ENCODE measurements around the gene QKI. TPM values are rescaled to one million over a fixed set of nuclear protein-coding genes. Genes with fewer than 3 reads are reported as not detected.

QKI gene
- total RNA-seq, 2 experiments from 2014 or later, result 58.0 to 59.7 TPM

DNA sequence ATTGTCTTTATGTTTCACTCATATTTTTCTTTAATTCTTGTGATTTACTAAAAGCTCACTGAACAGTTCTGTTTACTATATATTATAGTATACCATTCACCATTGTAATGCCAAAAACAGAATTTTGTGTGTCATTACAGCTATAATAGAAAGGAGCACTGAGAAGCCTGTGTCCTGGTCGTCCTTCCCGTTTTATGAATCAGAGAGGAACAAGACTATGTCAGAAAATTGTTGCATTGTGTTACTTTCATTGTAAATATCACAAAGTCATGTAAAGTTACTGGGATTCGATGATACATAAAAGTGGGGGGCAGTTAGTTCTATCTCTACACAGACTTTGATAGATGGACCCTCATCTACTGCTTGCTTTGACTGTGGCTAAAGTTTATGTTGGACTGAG, 145.1 kb downstream of the QKI start:
- no peaks in the 10 kb centered on the region for H3K9me3 Mint-ChIP-seq
- H3K27ac Mint-ChIP-seq, result no peak overlapping the region
- peaks cover 2% of the 10 kb centered on the region for H3K4me1 Mint-ChIP-seq
- no peak overlapping the region for H3K4me3 Mint-ChIP-seq
- DNase-seq, result no peak
- H3K36me3 Mint-ChIP-seq, result peaks cover 22% of the 10 kb centered on the region
- no peaks in the 10 kb centered on the region for H3K27me3 Mint-ChIP-seq

GRCh38 chr6:163563318-163563717, 148.8 kb downstream of the QKI start:
- Mint-ChIP-seq H3K27ac (no peak overlapping the region), H3K9me3 (no peaks in the 10 kb centered on the region), H3K4me1 (peaks cover 2% of the 10 kb centered on the region), H3K4me3 (no peak overlapping the region), H3K27me3 (no peaks in the 10 kb centered on the region), H3K36me3 (peaks cover 15% of the 10 kb centered on the region)
- DNase-seq, result no peak

DNA sequence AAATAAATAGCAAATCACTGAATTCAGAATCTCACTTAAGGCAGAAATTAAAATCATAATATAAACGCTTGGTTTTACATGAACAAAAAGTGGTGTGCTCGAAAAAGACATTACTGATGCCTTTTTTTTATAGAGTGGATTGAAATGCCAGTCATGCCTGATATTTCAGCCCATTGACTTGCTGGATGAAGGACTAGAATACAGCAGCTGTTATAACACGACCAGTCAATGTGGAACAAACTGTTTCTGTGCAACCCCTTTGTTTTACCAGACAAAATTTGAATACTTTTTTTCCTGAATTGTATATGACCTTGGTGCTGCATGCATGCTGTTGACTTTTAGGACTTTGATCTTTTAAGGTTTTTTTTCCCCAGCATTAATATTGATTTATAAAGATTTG, 150.0 kb downstream of the QKI start:
- Mint-ChIP-seq H3K9me3 (no peaks in the 10 kb centered on the region), H3K4me3 (no peak overlapping the region), H3K27ac (no peak overlapping the region), H3K4me1 (no peaks in the 10 kb centered on the region), H3K27me3 (no peaks in the 10 kb centered on the region), H3K36me3 (peaks cover 11% of the 10 kb centered on the region)
- no peak for DNase-seq

DNA sequence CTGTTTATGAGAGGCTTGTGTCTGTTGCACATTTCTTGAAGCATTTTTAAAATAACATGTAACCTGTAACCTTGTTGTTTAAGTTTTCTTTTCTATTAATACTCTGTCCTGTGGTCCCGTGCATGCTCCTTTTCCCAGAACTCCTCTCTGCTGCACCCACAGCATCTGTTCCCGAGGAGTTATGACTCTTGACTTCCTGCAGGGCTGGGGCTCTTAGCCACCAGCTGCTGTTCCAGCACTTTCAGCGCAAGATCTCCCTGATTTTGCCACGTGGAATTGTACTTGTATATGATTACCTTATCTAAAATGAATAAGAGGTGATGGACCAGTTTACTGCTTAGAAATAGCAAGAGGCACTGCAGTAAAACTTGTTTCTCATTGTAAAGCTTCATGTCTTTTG, 150.6 kb downstream of the QKI start:
- DNase-seq, result no peak
- Mint-ChIP-seq H3K27me3 (no peaks in the 10 kb centered on the region), H3K9me3 (no peaks in the 10 kb centered on the region), H3K27ac (no peak overlapping the region), H3K4me1 (no peaks in the 10 kb centered on the region), H3K4me3 (no peak overlapping the region), H3K36me3 (peaks cover 11% of the 10 kb centered on the region)

DNA sequence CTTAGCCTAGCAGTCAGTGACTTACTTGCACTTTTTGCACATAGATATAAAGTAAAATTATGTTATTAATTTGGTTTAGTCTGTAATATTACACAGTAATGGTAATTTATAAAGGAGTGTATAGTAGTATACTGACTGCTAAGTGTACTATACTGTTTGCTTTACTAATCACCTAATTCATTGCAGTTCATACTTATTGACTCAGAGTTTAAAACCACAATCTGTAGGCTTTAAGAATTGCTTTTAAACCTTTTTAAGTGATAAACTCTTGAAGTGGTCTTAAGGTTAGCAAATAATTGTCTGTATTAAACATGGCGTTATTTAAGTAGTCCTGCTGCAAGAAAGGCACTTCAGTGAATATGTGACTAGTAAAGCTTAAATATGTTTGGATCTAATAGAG, 151.5 kb downstream of the QKI start:
- Mint-ChIP-seq H3K27ac (no peak overlapping the region), H3K4me3 (no peak overlapping the region), H3K36me3 (peaks cover 12% of the 10 kb centered on the region), H3K4me1 (no peaks in the 10 kb centered on the region), H3K9me3 (no peaks in the 10 kb centered on the region), H3K27me3 (no peaks in the 10 kb centered on the region)
- no peak for DNase-seq

DNA sequence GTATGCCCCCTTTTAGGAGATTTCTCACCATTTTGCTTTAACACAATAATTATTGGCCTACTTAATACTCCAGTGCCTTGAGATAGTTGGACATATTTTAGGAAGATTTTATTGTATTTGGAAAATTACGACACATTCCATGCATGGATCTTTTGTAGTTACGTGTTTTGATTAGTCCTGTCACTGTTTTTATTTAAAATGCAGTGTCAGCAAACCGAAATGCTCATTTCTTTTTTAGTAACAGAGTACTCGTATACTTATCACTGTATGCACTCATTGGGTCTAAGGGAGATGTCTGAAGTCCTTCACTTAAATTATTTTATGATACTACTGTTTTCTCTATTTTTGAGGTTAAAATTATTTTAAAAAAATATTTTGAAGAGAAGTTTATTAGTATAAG, 153.8 kb downstream of the QKI start:
- Mint-ChIP-seq H3K4me3 (no peak overlapping the region), H3K27me3 (no peaks in the 10 kb centered on the region), H3K36me3 (peaks cover 15% of the 10 kb centered on the region), H3K9me3 (no peaks in the 10 kb centered on the region), H3K4me1 (peaks cover 3% of the 10 kb centered on the region), H3K27ac (no peak overlapping the region)
- no peak for DNase-seq

- no peak overlapping the region for H3K4me3 Mint-ChIP-seq
- peaks cover 12% of the 10 kb centered on the region for H3K36me3 Mint-ChIP-seq
- H3K4me1 Mint-ChIP-seq, result peaks cover 3% of the 10 kb centered on the region
- H3K27ac Mint-ChIP-seq, result no peak overlapping the region
- no peaks in the 10 kb centered on the region for H3K27me3 Mint-ChIP-seq
- no peaks in the 10 kb centered on the region for H3K9me3 Mint-ChIP-seq
- no peak for DNase-seq
Observed at GRCh38 chr6:163570579-163571231, 156.2 kb downstream of the QKI start.

- H3K27me3 Mint-ChIP-seq, result no peaks in the 10 kb centered on the region
- H3K4me1 Mint-ChIP-seq, result peaks cover 3% of the 10 kb centered on the region
- H3K4me3 Mint-ChIP-seq, result no peak overlapping the region
- no peak overlapping the region for H3K27ac Mint-ChIP-seq
- peaks cover 12% of the 10 kb centered on the region for H3K36me3 Mint-ChIP-seq
- no peak for DNase-seq
- no peaks in the 10 kb centered on the region for H3K9me3 Mint-ChIP-seq
Observed at GRCh38 chr6:163571730-163572129, 157.2 kb downstream of the QKI start.

GRCh38 chr6:163572612-163573011, 158.1 kb downstream of the QKI start:
- Mint-ChIP-seq H3K4me1 (peaks cover 3% of the 10 kb centered on the region), H3K27ac (no peak overlapping the region), H3K4me3 (no peak overlapping the region), H3K9me3 (no peaks in the 10 kb centered on the region), H3K27me3 (no peaks in the 10 kb centered on the region), H3K36me3 (peaks cover 14% of the 10 kb centered on the region)
- DNase-seq, result no peak

DNA sequence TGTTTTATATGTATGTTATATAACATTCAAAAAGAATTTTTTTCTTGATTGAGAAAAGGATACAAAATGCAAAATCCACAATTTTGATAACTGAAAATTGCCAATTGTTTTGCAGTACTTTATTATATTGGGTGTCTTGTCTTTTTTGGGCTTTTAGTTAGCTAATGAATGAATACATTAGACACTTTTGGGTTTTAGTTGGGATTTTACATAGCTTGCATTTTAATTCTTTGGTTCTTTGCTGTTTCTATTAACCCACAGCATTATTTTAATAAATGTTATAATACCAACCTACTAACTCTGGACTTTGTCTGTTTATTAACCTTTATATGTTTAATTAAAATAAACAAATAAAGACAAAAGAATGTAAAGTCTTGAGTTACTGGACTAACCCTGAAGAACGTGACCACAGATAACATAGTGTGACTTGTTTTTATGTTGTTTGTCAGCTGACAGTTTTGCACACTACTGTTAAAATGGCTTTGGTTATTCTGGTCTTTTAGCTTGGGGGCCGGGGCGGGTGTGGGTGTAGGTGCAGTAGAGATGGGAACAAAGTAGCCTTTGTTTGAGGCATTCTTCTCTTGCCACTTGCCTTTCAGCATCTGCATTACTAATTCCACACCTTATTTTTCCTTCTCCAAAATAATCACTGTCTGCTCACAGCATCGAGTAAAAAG, 159.1 kb downstream of the QKI start:
- H3K27me3 Mint-ChIP-seq, result no peaks in the 10 kb centered on the region
- no peaks in the 10 kb centered on the region for H3K9me3 Mint-ChIP-seq
- no peak overlapping the region for H3K4me3 Mint-ChIP-seq
- no peak overlapping the region for H3K27ac Mint-ChIP-seq
- DNase-seq, result no peak
- peaks cover 12% of the 10 kb centered on the region for H3K36me3 Mint-ChIP-seq
- H3K4me1 Mint-ChIP-seq, result peaks cover 3% of the 10 kb centered on the region

DNA sequence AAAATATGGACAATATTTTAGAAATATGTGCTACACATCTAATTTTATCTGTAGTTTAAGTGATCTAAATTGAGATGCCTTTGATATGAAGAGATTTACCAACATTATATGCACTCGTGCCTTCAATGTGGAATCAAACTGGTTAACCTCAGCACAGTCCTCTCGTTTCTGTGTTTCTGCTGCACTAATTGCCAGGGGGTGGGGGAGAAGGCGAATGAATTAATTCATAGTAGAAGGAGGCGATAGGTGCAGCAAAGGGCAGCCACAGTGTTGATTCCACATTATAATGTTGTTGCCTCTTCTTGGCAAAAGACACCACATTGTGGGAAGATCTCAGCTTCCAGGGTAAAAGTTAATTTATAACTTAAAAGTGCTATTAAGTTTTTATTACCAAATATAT, 161.6 kb downstream of the QKI start:
- Mint-ChIP-seq H3K4me3 (no peak overlapping the region), H3K9me3 (no peaks in the 10 kb centered on the region), H3K36me3 (peaks cover 7% of the 10 kb centered on the region), H3K4me1 (peaks cover 3% of the 10 kb centered on the region), H3K27me3 (no peaks in the 10 kb centered on the region), H3K27ac (no peak overlapping the region)
- DNase-seq, result no peak

GRCh38 chr6:163577404-163577803, 162.9 kb downstream of the QKI start:
- Mint-ChIP-seq H3K4me3 (no peak overlapping the region), H3K9me3 (no peaks in the 10 kb centered on the region), H3K27me3 (no peaks in the 10 kb centered on the region), H3K4me1 (peaks cover 3% of the 10 kb centered on the region), H3K27ac (no peak overlapping the region), H3K36me3 (peaks cover 5% of the 10 kb centered on the region)
- no peak for DNase-seq

DNA sequence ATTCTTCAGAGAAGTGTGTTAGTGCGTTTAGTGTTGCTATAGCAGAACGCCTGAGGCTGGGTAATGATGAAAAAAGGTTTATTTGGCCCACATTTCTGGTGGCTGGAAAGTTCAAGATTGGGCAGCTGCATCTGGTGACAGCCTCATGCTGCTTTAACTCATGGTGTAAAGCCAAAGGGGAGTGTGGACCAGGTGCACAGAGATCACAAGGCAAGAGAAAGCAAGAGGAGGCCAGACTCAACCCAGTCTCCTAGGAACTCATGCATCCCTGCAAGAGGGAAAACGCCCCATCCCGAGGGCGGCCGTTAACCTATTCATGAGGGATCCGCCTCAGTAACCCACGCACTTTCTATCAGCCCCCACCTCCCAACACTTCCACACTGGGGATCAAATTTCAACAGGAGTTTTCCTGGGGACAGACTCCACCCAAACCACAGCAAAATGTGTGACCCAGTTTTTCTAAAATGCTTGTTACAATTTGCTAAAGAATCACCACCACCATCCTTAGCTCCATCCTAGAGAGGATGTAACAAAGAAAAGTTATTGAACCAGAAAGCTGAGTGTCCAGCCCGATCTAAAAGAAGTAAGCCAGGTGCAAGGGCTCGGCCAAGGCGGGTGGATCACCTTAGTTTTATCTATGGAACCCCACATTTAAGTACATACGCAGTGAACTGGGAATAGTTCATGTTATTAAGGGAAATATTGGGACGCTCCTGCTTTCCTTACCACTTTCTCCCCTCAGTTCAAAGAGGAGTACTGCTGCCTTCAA, 164.8 kb downstream of the QKI start:
- H3K4me3 Mint-ChIP-seq, result no peak overlapping the region

DNA sequence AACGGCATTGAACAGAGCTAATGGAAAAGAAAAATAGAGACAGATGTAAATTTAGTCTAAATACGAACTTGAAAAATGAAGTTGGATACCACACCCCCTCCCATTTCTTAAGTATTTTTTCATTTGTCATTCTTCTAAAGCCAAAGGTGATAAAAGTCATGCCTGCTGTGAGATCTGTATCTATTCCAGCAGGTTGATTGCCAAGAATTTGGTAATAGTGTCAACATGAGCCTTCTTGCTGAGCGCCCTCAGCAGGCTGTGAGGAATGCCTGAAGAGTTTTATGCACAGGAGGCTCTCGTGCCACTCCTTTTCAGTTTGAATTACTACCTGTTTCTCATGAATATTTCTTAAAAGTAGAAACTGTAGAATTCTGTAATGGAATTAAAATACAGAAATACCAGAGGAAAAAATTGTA, 165.4 kb downstream of the QKI start:
- H3K9me3 Mint-ChIP-seq, result no peaks in the 10 kb centered on the region
- no peaks in the 10 kb centered on the region for H3K4me1 Mint-ChIP-seq
- no peaks in the 10 kb centered on the region for H3K27me3 Mint-ChIP-seq
- no peak overlapping the region for H3K4me3 Mint-ChIP-seq
- H3K36me3 Mint-ChIP-seq, result peaks cover 2% of the 10 kb centered on the region
- no peak overlapping the region for H3K27ac Mint-ChIP-seq
- DNase-seq, result no peak

More for the DNA sequence above, 164.8 kb downstream of the QKI start:
- no peaks in the 10 kb centered on the region for H3K9me3 Mint-ChIP-seq
- no peaks in the 10 kb centered on the region for H3K27me3 Mint-ChIP-seq
- no peaks in the 10 kb centered on the region for H3K4me1 Mint-ChIP-seq
- H3K27ac Mint-ChIP-seq, result no peak overlapping the region
- DNase-seq, result no peak
- H3K36me3 Mint-ChIP-seq, result peaks cover 2% of the 10 kb centered on the region

DNA sequence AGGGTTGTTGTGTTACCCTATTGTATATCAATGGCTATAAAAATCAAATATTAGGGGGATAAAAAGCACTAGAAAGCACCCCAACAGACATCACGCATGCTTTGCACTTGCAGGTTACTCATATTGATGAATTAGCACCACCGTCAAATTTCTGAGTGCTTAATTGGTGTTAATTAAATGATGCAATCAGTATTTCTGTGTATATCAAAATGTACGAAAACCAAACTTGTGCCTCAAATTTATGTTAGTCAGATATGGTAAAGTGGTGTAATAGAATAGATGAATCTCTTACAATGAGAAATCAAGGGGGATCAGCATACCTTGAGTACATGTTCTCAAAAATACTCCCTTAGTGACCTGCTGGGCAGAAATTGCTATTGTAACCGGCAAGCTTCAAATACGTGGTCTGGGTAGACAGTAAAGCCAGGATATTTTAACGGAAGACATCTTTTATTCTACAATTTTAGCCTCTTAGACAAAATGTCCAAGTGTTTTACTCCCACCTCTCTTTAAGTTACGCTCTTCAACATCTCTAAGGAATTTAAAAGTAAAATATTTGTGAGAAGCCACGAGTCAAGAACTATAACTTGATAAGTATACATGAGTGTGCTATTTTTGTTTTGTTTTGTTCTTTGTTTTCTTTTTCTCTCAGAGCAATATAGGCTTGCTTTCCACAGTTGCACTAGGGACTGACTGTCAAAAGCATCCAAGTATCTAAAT, 166.0 kb downstream of the QKI start:
- Mint-ChIP-seq H3K4me3 (no peak overlapping the region), H3K9me3 (no peaks in the 10 kb centered on the region), H3K27ac (no peak overlapping the region)

More for the DNA sequence above, 166.0 kb downstream of the QKI start:
- peaks cover 2% of the 10 kb centered on the region for H3K36me3 Mint-ChIP-seq
- H3K27me3 Mint-ChIP-seq, result no peaks in the 10 kb centered on the region
- no peaks in the 10 kb centered on the region for H3K4me1 Mint-ChIP-seq
- no peak for DNase-seq
